T-helper 1 cell treated with Interleukin-12 subunit alpha and Interleukin-12 subunit beta and Interleukin-4 antibody, amounts not matched to agents 30 ng/mL and 1 ng/mL, for 36 hours (primary cell): Measurements from ENCODE around the gene ZNF785. TPM values are rescaled to one million over a fixed set of nuclear protein-coding genes. Genes with fewer than 3 reads are reported as not detected.
"Not testable (repeated sequence)": the region's sequence is repeated elsewhere in the genome, so short reads cannot be mapped to it uniquely, and the experiment has no call there.

ENCODE experiments used
- intact Hi-C: fragments of 100-400 bp; cut with micrococcal nuclease; formaldehyde crosslinking; loops from one replicate; pipeline ENCODE4 v1.15.1; 2024
- total RNA-seq: library from RNA; stranded (reverse); gene quantifications from 2 replicates; pipeline ENCODE4 v1.2.3, GENCODE V29; 2022

ZNF785 gene
- 21.5 and 22.4 TPM in 2 replicates for total RNA-seq

- intact Hi-C loops = loop anchor here (1.0 to 5.0 kb wide), 11 partner anchors 13 to 155 kb away; partner anchors contain the start of genes DCTPP1, PRR14, SRCAP and ZNF689
Measured at GRCh38 chr16:30585400-30586191, at the start of gene ZNF785. TSS of gene ZNF785 (minus strand) at chr16:30585697. CDS start at chr16:30585611, 86 bp downstream.

- intact Hi-C loops = no loop called here
Measured at GRCh38 chr16:30633526-30633925, 48.0 kb upstream of the ZNF785 start.

DNA sequence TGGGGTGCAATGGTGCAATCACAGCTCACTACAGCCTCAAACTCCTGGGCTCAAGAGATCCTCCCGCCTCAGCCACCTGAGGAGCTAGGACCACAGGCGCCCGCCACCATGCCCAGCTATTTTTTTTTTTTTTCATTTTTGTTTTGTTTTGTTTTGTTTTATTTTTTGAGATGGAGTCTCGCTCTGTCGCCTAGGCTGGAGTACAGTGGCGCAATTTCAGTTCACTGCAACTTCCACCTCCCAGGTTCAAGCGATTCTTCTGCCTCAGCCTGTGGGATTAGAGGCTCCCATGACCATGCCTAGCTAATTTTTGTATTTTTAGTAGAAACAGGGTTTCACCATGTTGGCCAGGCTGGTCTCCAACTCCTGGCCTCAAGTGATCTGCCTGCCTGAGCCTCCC, 47.0 kb upstream of the ZNF785 start:
- intact Hi-C loops = not testable (repeated sequence)

- intact Hi-C loops = loop anchor here (1.0 kb wide), 3 partner anchors 21 to 199 kb away; partner anchors contain the start of genes DCTPP1, FBRS and PRR14
Measured at GRCh38 chr16:30628628-30629540, 43.4 kb upstream of the ZNF785 start.

DNA sequence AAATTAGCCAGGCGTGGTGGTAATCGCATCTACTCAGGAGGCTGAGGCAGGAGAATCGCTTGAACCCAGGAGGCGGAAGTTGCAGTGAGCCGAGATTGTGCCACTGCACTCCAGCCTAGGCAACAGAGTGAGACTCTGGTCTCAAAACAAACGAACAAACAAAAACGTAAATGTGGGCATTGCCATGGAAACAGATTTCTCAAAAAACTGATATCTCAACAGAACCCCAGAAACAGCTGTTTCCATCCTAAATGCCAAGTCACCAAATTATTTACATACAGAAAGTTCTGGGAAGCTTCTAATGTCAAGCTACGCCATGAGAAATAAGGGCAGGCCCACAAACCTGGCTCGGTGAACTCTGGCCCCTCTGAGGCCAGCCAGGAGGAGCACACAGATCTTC, 40.7 kb upstream of the ZNF785 start:
- intact Hi-C loops = no loop called here

- intact Hi-C loops = no loop called here
Measured at GRCh38 chr16:30623536-30624283, 38.2 kb upstream of the ZNF785 start.

DNA sequence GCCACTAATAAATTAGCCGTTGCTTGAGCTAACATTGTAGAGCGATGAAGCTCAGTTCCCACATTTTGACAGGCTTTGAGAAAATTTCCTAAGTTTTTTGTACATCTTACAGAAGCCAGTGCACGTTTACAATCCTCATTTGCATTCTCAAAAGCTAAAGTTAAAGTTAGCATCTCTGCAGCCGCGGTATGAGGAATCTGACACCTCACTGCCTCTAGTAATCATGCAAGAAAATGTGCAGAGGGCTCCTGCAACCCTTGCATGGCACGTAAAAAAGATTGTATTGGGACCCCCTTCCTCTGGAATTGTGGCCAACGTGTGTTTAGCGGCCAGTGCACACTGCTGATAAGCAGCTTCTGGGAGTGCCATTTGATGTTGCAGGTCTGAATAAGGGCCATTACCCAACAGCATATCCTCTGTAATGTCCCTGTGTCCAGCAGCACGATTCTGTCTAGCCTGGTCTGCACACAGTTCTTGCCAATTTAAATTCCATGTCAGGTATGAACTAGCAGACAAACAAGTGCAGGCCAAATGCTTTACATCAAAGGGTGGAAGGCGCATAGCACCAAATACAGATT, 37.0 kb upstream of the ZNF785 start:
- intact Hi-C loops = no loop called here

DNA sequence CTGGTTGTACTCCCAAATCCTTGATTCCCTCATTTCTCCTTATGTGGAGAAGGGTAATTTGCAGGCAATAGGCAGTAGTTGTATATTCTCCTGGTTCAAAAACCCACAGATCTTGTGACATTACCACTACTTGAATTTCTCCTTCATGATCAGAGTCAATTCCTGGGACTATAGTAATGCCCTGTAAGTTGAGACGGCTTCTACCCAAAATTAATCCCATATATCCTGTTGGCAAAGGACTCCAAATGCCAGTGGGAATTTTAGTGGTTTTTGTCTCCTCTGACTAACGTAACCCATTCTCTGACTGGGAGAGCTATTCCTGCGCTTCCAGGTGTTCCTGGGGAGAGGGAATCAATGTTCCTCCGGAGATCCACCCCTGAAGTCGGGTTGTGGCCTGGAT, 36.3 kb upstream of the ZNF785 start:
- intact Hi-C loops = no loop called here

DNA sequence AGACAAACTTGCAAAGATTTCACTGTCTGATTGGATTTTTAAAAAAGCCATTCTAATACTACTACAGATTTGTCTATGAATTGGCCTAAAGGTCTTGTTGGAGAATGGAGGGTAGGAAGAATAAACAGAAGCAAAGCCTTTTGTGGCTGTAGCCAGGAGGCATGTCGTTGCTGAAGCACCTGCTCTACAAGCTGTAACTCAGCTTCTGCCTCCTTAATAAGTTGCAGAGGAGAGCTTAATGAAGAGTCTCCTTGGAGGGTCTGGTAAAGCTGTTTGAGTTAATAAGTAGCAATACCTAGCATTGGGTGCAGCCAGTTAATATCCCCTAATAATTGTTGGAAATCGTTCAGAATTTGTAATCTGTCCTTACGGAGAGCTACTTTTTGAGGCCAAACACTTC, 34.7 kb upstream of the ZNF785 start:
- intact Hi-C loops = no loop called here

GRCh38 chr16:30619638-30620037, 34.1 kb upstream of the ZNF785 start:
- intact Hi-C loops = no loop called here

GRCh38 chr16:30619202-30619601, 33.7 kb upstream of the ZNF785 start:
- intact Hi-C loops = no loop called here

DNA sequence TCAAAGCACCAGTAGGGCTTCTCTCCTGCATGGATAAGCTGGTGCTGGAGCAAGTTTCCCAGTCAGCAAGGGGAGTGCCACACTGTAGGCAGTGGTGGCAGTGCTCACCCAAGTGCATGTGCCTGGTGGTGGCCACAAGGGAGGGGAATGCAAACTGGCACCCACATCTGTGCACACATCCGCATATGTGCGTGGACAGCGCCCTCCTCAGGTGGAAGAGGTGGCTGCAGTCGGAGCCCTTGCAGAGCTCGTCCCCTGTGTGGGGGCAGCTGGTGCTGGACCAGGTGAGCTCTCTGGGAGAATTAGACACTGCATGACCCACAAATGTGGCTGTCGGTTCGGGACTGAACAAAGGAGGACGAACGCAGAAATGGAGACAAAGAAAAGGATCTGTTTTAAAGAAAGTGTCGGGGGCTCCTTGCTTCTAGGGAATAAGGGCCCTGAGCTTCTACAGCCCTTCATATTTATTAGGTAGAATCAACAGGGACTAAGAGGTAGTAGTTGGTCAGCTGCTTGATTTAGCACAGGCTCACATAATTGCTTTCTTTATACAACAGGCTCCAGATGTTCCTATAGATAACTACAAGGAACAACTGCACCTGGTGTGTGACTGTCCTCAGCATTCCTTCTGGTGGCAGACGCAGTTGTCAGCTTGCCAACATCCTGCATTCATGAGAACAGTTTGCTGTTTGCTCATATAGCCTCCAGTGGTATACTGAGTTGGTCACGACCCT, 30.0 kb upstream of the ZNF785 start:
- intact Hi-C loops = no loop called here

DNA sequence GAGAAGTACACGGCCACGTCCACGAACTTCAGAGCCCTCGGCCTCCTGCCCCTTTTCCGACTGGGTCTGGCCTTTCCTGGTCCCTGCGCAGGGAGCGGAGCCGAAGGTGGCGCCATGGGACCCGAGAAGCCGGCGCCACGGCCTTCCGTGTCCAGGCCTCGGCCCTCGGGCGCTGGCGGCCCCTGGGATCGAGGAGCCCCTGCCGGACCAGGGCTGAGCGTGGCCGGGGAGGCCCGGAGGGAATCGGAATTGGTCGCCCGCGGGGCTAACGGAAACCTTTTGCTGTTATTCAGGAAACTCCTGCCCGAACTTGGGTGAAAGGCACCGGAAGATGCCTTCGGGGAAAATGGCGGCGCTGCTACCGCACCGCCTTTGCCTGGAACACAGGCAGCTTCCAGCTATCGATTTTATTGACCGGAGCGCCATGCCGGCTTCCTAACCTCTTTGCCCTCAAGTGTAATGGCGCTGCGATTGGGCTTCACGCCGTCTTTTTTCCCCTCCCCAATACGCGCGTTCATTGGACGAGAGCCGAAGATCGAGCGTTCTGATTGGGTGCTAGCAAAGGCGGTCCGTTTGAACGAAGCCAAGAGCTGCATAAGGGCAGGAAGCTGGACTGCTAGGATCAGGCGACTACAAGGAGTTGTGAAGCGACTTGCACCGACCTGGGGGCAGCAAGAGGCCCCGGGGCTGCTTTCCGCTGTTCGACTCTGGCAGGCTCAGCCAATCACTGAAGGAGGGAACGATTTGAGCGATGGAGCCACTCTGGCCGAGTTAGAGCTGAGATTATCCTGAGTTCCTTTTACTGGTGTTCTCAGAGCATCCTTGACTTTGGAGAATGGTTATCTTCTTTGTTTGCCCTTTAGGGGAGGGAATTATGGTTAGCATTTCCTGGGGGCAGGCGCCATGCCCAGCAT, 24.7 kb upstream of the ZNF785 start, which contains the start of gene ZNF689:
TSS of gene ZNF689 (minus strand) at position 464 of the 914 bp plus-strand sequence. CDS start at position 116, 348 bp downstream.
- intact Hi-C loops = loop anchor here (1.0 to 5.0 kb wide), 6 partner anchors 25 to 178 kb away; partner anchors contain the start of genes DCTPP1, PRR14, ZNF764 and ZNF768

DNA sequence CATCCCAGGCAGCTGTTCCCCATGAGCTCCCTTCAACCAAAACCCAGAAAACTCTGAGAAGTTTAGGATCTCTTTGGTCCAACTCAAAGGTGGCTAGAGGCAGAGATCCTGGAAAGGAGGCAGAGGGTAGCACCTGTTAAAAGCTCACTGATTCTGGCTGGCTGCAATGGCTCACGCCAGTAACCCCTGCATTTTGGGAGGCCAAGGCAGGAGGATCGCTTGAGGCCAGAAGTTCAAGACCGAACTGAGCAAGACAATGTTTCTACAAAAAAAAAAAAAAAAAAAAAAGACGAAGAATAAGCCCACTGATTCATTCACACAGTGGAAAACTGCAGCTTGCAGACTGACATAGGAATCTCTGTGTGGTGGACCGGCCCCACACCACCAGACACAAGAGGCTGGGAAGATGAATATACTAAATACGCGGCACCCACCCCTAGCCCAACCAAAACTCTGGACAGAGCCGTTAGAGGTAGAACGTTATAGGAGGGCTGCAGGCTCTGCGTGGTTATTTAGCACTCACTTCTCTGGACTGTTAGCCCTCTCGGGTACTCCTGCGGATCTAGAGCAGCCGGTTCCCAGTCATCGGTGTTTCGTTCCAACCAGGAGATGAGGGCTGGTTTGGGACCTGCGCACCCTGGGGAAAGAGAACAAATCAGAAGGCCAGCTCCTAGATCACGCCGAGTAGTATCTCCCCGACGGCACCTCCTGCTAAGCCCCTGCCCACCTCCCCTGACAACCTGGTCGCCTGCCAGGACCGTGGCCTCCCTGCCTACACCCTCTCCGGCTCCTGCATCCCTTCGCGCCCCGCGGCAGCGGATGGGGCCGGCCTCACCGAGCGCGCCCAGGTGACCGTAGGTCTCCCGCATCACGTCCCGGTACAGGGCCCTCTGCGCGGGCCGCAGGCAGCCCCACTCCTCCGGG, 23.8 kb upstream of the ZNF785 start:
- intact Hi-C loops = loop anchor here (1.0 kb wide), 1 partner anchor 51 kb away; the partner anchor contains the start of gene ZNF764

- intact Hi-C loops = no loop called here
Measured at GRCh38 chr16:30606004-30606403, 20.5 kb upstream of the ZNF785 start.

DNA sequence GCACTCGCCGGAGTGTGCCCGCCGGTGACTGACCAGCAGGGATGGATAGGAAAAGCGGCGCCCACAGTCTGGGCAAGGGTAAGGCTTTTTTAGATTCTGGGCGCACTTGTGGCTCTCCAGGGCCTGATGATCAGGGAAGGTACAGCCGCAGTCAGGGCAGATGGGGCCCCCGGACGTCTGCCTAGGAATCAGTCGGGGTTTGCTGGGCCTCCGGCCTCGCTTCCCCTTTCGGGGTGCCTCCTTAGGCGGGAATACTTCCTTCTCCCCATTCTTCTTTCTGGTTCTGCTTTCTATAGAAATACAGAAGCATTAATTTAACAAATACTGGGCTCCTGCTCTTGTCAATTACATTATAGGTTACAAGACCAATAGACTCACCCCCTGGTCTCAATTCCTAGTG, 19.7 kb upstream of the ZNF785 start:
- intact Hi-C loops = no loop called here

DNA sequence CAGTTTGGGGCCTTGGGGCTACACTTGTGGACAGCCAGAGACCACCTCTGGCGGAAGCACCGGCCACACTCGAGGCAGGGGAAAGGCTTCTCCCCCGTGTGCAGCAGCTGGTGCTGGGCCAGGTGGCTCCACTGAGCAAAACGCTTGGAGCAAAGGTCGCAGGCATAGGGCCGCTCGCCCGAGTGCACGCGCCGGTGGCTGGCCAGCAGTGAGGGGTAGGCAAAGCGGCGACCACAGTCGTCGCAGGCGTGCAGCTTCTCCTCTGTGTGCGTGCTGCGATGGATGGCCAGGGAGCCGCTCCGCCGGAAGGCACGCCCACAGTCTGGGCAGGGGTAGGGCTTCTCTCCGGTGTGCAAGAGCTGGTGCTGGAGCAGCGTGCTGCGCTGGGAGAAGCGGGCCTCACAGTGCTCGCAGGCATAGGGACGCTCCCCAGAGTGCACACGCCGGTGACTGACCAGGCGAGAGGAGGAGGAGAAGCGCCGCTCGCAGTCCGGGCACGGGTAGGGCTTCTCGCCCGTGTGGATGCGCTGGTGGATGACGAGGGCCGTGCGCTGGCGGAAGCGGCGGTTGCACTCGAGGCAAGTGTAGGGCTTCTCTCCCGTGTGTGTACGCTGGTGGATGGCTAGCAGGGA, 18.9 kb upstream of the ZNF785 start:
- intact Hi-C loops = no loop called here
